PC-3 (cell line): ENCODE data around the gene OTUB1. TPM values are rescaled to one million over a fixed set of nuclear protein-coding genes. Genes with fewer than 3 reads are reported as not detected.

Experiments
- ATAC-seq: fragments of 200-7000 bp; cut with Tn5 transposase; 2 replicates; pipeline ENCODE4 v1.9.1; 2020; ENCODE audit warnings: mild to moderate bottlenecking, moderate library complexity
- BruUV-seq: library from RNA; stranded (reverse); fragments of 400-500 nt; replicated peaks from 2 replicates; lab custom pipeline; 2021; lab: Mats Ljungman, UMichigan
- CTCF ChIA-PET: fragments of 300-600 bp; sonication (Branson Sonifier 250); formaldehyde crosslinking; loops from one replicate; lab custom pipeline; 2022; ENCODE audit warnings: antibody characterized with exemption; lab: Charles Lee
- POLR2A ChIA-PET: fragments of 300-600 bp; sonication (Branson Sonifier 250); formaldehyde crosslinking; loops from one replicate; lab custom pipeline; 2022; ENCODE audit warnings: antibody characterized with exemption; ENCODE audit not compliant: unreplicated experiment; lab: Charles Lee
- DNase-seq: peaks from one replicate; pipeline ENCODE4 v3.0.0-alpha.2; 2015
- H2AFZ ChIP-seq: fragments of 300-600 bp; sonication (generic); 2 replicates; pipeline ENCODE4 v1.6.0; 2016; ENCODE audit warnings: antibody characterized with exemption, low read length
- H3F3A ChIP-seq: fragments of 300-600 bp; sonication (generic); one replicate; pipeline ENCODE4 v1.6.0; 2017; ENCODE audit warnings: antibody characterized with exemption, low read length, control low read depth, mild to moderate bottlenecking; ENCODE audit not compliant: unreplicated experiment
- H3K27ac ChIP-seq: fragments of 300-600 bp; sonication (generic); 2 replicates; pipeline ENCODE4 v1.5.1; 2016; ENCODE audit warnings: mild to moderate bottlenecking, low read length
- H3K27me3 ChIP-seq: fragments of 300-600 bp; sonication (generic); 2 replicates; pipeline ENCODE4 v1.6.1; 2016; ENCODE audit warnings: low read length, mixed read lengths
- H3K36me3 ChIP-seq: fragments of 300-600 bp; sonication (generic); 2 replicates; pipeline ENCODE4 v1.6.1; 2016; ENCODE audit warnings: low read depth, mixed run types, low read length, mixed read lengths
- H3K4me1 ChIP-seq: fragments of 300-600 bp; sonication (generic); 2 replicates; pipeline ENCODE4 v1.5.1; 2016; ENCODE audit warnings: low read length; ENCODE audit not compliant: insufficient read depth
- H3K4me2 ChIP-seq: fragments of 300-600 bp; sonication (generic); 2 replicates; pipeline ENCODE4 v1.6.0; 2016; ENCODE audit warnings: low read length
- H3K4me3 ChIP-seq: fragments of 300-600 bp; sonication (generic); 2 replicates; pipeline ENCODE4 v1.5.1; 2016; ENCODE audit warnings: mild to moderate bottlenecking, low read length, mixed read lengths
- H3K79me2 ChIP-seq: fragments of 300-600 bp; sonication (generic); 2 replicates; pipeline ENCODE4 v1.6.1; 2017; ENCODE audit warnings: low read length, mixed read lengths
- H3K9ac ChIP-seq: fragments of 300-600 bp; sonication (generic); 2 replicates; pipeline ENCODE4 v1.6.0; 2016; ENCODE audit warnings: mild to moderate bottlenecking, low read length
- H3K9me2 ChIP-seq: fragments of 300-600 bp; sonication (generic); replicated peaks from 2 replicates; pipeline ENCODE4 v1.6.1; 2016; ENCODE audit warnings: mixed run types, low read length, mixed read lengths
- H3K9me3 ChIP-seq: fragments of 300-600 bp; sonication (generic); 2 replicates; pipeline ENCODE4 v1.6.1; 2016; ENCODE audit warnings: low read length, mixed read lengths
- H4K20me1 ChIP-seq: fragments of 300-600 bp; sonication (generic); 2 replicates; pipeline ENCODE4 v1.6.1; 2016; ENCODE audit warnings: low read length, mixed read lengths
- EZH2 ChIP-seq: fragments of 300-600 bp; sonication (generic); IDR thresholded peaks from one replicate; pipeline ENCODE4 v1.6.1; 2017; ENCODE audit warnings: antibody characterized with exemption, mild to moderate bottlenecking, low read length; ENCODE audit not compliant: unreplicated experiment
- EZH2phosphoT487 ChIP-seq: fragments of 300-600 bp; sonication (generic); IDR thresholded peaks from 2 replicates; pipeline ENCODE4 v1.6.1; 2018; ENCODE audit warnings: mild to moderate bottlenecking, antibody characterized with exemption, low read length, borderline replicate concordance
- intact Hi-C: fragments of 100-400 bp; cut with micrococcal nuclease; formaldehyde crosslinking; loops from 2 replicates; pipeline ENCODE4 v1.9.0; 2023
- total RNA-seq: library from RNA; depleted of rRNA; stranded (reverse); fragments of >200 nt; gene quantifications from 2 replicates; pipeline ENCODE4 v1.2.3, GENCODE V29; 2014
- TF ChIP-seq, protein P1 (sequence below): fragments of 300-600 bp; sonication (generic); conservative IDR thresholded peaks from 2 replicates; pipeline ENCODE4 v1.5.1; 2017; ENCODE audit warnings: antibody characterized with exemption, low read depth, mild to moderate bottlenecking, low read length

The OTUB1 gene
- total RNA-seq, 1 experiment from 2014 or later: 129 TPM

DNA sequence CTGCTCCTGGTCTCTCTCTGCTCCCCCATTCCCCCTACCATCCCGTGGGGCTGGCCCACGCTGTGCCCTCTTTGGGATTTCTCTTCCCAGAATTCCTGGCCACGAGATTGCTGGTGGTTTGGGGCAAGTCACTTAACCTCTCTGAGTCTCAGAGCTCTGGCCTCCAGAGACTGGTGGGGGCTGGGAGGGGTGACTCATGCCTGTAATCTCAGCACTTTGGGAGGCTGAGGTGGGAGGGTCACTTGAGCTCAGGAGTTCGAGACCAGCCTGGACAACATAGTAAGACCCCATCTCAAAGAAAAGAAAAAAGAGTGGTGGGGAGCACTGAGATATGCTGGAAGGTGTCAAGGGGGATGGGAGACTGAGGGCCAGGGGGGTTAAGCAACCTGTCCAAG, 18.3 kb downstream of the OTUB1 start:
- Histone ChIP-seq H3K4me2 (no peak overlapping the region), H3K79me2 (no peaks in the 10 kb centered on the region), H3K9ac (no peak overlapping the region), H3K27me3 (no peaks in the 10 kb centered on the region), H3K36me3 (no peaks in the 10 kb centered on the region), H3K4me3 (no peak overlapping the region), H4K20me1 (no peaks in the 10 kb centered on the region), H3K4me1 (peaks cover 14% of the 10 kb centered on the region; the same call in 1 of the 2 replicates), H3K9me3 (no peaks in the 10 kb centered on the region), H3K27ac (no peak overlapping the region), H2AFZ (no peak overlapping the region), H3K9me2 (no peaks in the 10 kb centered on the region), H3F3A (no peaks in the 10 kb centered on the region)
- ChIA-PET CTCF (no interaction called here), POLR2A (no interaction called here)
- ATAC-seq (no peak), DNase-seq (no peak)
- BruUV-seq: no TSS peak
- intact Hi-C loops: no loop called here
- no peak for TF ChIP-seq EZH2

DNA sequence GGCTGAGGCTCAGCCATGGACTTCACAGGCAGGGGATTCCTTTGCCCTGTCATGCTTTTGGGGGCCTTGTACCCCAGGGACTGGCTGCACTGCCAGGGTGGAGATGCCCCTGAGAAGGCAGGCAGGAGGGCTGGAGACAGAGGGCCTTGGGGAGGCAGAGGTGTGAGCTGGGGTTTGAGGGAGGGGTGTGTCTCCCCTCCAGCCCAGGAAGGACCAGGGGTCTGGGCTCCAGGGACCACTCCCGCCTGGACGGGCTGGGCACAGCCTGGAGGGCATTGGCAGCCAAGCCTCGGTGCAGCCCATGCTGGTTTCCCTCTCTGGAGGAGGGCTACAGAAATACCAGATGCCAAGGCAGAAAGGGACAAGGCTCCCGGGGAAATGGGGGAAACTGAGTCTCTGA, 19.5 kb downstream of the OTUB1 start:
- Histone ChIP-seq H3K27me3 (no peaks in the 10 kb centered on the region), H3K9ac (no peak overlapping the region), H2AFZ (no peak overlapping the region), H3K79me2 (no peaks in the 10 kb centered on the region), H3K4me1 (peaks cover 7% of the 10 kb centered on the region; the same call in 1 of the 2 replicates), H3K4me3 (no peak overlapping the region), H3F3A (no peaks in the 10 kb centered on the region), H3K4me2 (no peak overlapping the region), H3K27ac (no peak overlapping the region), H3K9me3 (no peaks in the 10 kb centered on the region), H4K20me1 (no peaks in the 10 kb centered on the region), H3K36me3 (no peaks in the 10 kb centered on the region), H3K9me2 (no peaks in the 10 kb centered on the region)
- CTCF ChIA-PET: no interaction called here
- intact Hi-C loops: no loop called here
- TF ChIP-seq EZH2phosphoT487 (no peak), EZH2 (no peak)
- TF ChIP-seq, protein P1, sequence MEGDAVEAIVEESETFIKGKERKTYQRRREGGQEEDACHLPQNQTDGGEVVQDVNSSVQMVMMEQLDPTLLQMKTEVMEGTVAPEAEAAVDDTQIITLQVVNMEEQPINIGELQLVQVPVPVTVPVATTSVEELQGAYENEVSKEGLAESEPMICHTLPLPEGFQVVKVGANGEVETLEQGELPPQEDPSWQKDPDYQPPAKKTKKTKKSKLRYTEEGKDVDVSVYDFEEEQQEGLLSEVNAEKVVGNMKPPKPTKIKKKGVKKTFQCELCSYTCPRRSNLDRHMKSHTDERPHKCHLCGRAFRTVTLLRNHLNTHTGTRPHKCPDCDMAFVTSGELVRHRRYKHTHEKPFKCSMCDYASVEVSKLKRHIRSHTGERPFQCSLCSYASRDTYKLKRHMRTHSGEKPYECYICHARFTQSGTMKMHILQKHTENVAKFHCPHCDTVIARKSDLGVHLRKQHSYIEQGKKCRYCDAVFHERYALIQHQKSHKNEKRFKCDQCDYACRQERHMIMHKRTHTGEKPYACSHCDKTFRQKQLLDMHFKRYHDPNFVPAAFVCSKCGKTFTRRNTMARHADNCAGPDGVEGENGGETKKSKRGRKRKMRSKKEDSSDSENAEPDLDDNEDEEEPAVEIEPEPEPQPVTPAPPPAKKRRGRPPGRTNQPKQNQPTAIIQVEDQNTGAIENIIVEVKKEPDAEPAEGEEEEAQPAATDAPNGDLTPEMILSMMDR: no peak
- ATAC-seq (no peak), DNase-seq (no peak)
- POLR2A ChIA-PET: no interaction called here
- no TSS peak for BruUV-seq

DNA sequence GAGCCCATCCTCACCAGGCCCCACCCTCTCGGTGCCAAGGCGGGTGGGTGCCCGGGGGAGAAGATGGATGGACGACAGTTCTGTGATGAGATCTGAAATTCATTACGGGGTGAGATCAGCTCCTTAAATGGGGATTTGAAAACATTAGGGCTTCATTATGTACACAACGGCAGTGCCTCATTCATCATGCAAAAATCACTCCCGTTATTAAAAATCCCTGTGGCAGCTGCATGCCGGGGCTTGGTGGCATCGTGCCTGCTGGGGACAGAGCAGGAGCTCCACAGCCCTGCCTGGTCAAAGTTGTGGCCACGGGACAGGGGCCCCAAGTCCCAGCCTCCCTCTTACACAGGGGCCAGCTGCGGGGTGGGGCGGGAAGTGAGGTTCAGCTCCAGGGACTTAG, 20.2 kb downstream of the OTUB1 start:
- no peak for DNase-seq
- ChIA-PET CTCF (no interaction called here), POLR2A (no interaction called here)
- intact Hi-C loops: no loop called here
- Histone ChIP-seq H3K79me2 (no peaks in the 10 kb centered on the region), H2AFZ (no peak overlapping the region), H3K9me2 (no peaks in the 10 kb centered on the region), H4K20me1 (no peaks in the 10 kb centered on the region), H3K4me1 (peaks cover 7% of the 10 kb centered on the region; the same call in 1 of the 2 replicates), H3K4me2 (0 out of 2 replicates have a peak overlapping the region, but pooled peaks have one; percentile 78), H3K36me3 (no peaks in the 10 kb centered on the region), H3K27me3 (no peaks in the 10 kb centered on the region), H3K9ac (no peak overlapping the region), H3F3A (no peaks in the 10 kb centered on the region), H3K27ac (no peak overlapping the region), H3K9me3 (no peaks in the 10 kb centered on the region), H3K4me3 (no peak overlapping the region)
- no peak for TF ChIP-seq EZH2phosphoT487
- TF ChIP-seq, protein P1: no peak
- no peak for TF ChIP-seq EZH2
- BruUV-seq: no TSS peak
- ATAC-seq: no peak
